Measurements from ENCODE around the gene RHBDF2.

The RHBDF2 gene

DNA sequence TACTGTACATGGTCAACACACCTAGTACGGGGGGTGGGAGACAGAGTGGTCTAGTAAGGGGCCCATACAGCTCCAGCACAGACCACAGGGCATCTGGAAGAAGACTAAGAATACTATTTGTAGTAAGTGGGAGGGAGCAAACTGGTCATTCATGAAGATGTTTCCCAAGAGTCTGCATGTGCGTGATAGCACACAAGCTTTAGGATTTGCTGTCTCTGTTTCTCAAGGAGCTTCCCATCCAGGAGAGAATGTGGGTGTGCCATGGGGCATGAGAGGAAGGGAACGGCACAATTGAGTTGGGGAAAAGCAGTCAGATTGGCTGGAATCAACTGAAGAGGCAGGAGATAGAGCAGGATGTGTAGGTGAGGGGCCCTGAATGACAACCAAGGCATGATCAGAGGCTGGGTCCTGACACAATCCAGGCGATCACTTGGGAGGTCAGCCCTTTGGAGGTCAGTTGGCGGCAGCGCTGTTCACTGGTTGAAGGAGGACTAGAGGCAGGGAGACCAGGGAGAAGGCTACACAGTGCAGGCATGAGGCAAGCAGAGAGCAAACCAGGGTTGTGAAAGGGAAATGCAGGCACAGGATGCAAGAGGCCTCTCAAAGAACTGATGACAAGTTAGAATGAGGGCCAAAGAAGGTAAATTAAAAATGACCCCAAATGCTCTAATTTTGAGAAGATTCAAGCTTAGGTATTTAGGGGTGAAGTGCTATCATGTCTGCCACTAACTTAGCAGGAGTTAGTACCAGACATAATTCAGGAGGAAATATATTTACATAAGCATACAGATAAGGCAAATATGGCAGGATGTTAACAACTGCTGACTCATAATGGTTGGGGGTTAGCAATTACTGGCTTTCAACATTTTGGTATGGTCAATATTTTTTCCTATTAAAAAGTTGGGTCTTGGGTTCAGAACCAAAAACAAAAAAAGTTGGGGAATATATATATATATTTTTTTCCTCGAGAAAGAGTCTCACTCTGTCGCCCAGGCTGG lies 58.6 kb downstream of the RHBDF2 start:
- Histone ChIP-seq H3K4me3 (ENCODE audit: insufficient read length, low read depth) (no peak overlapping the region), H3K27me3 (ENCODE audit: insufficient read depth, insufficient read length) (no peaks in the 10 kb centered on the region), H3K4me1 (ENCODE audit: insufficient read depth, insufficient read length) (peaks cover 30% of the 10 kb centered on the region), H3K36me3 (ENCODE audit: insufficient read depth, insufficient read length, low read length) (peaks cover 6% of the 10 kb centered on the region), H3K9me3 (ENCODE audit: insufficient read depth, low read length) (no peaks in the 10 kb centered on the region), H3K9ac (ENCODE audit: insufficient read length, low read depth) (no peak overlapping the region)
- no peak for DNase-seq (ENCODE audit: low read depth, low spot score)
- TF ChIP-seq YY1 (IDR thresholded peaks at IDR 0.05; ENCODE audit: insufficient read depth, insufficient read length) (no peak), SUZ12 (IDR thresholded peaks at IDR 0.05; ENCODE audit: extremely low read depth, insufficient read depth, insufficient read length) (no peak), ZNF274 (IDR thresholded peaks at IDR 0.05; ENCODE audit: low read depth, low read length) (no peak)

DNA sequence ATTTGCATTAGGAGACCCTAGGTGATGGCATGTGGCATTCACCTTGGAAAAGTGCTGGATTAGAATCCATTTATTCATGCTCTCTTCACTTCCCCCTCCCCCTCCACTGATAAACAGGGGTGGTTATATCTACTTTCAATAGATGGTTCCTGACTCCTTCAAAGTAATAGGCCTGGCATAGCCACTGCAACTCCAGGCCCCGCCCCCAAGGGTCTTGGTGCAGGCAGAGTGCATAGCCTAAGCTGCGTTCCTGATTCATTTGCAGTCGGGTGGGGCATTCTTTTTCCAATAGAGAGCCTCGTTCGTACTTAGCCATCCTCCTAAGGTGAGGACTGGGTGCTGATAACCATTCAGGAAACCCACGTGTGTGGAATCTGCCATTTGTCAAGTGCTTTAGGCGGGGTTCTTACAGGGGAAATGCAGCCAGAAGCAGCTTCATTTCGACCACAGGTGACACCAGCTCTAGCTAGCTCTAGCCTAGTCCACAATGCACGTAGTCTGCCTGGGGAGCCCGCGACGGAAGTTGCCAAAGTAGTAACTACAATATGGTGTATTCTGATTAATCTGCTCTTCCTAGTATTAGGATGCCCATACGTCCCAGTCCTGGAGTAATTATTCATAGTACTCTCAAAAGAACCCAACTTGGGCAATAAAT lies 59.4 kb downstream of the RHBDF2 start:
- H3K9me3 ChIP-seq (ENCODE audit: insufficient read depth, low read length): no peaks in the 10 kb centered on the region
- no peak for DNase-seq (ENCODE audit: low read depth, low spot score)
- no peak overlapping the region for H3K9ac ChIP-seq (ENCODE audit: insufficient read length, low read depth)
- no peaks in the 10 kb centered on the region for H3K27me3 ChIP-seq (ENCODE audit: insufficient read depth, insufficient read length)
- no peak for TF ChIP-seq YY1 (IDR thresholded peaks at IDR 0.05; ENCODE audit: insufficient read depth, insufficient read length)
- no peak for TF ChIP-seq SUZ12 (IDR thresholded peaks at IDR 0.05; ENCODE audit: extremely low read depth, insufficient read depth, insufficient read length)
- no peak for TF ChIP-seq ZNF274 (IDR thresholded peaks at IDR 0.05; ENCODE audit: low read depth, low read length)
- peaks cover 6% of the 10 kb centered on the region for H3K36me3 ChIP-seq (ENCODE audit: insufficient read depth, insufficient read length, low read length)
- peaks cover 28% of the 10 kb centered on the region for H3K4me1 ChIP-seq (ENCODE audit: insufficient read depth, insufficient read length)
- no peak overlapping the region for H3K4me3 ChIP-seq (ENCODE audit: insufficient read length, low read depth)

DNA sequence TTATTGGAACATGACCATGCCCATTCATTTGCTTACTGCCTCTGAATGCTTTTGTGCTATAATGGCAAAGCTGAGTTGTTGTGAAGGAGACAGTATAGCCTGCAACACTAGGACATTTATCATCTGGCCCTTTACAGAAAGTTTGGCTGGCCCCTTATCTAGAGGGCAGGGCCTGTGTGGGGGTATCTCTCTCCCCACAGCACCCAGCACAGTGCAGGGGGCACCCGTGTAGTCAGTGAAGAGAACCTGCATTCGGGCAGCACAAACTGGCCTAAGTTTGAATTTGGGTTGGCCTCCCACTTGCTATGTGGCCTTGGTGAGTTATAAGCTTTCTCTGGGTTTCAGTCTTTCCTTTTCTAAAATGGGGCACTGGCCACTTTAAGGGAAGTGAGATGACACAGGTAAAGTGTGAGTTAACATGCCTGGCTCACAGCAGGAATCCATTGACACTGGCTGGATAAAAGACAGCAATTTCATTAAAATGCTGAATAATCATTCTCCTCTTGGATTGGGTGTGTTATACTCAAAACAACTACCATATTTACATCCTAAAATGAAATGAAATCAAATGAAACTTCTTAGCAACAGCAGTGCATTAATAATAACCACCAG lies 60.4 kb downstream of the RHBDF2 start:
- Histone ChIP-seq H3K36me3 (ENCODE audit: insufficient read depth, insufficient read length, low read length) (peaks cover 6% of the 10 kb centered on the region), H3K9me3 (ENCODE audit: insufficient read depth, low read length) (no peaks in the 10 kb centered on the region), H3K9ac (ENCODE audit: insufficient read length, low read depth) (no peak overlapping the region), H3K4me3 (ENCODE audit: insufficient read length, low read depth) (no peak overlapping the region), H3K4me1 (ENCODE audit: insufficient read depth, insufficient read length) (peaks cover 27% of the 10 kb centered on the region), H3K27me3 (ENCODE audit: insufficient read depth, insufficient read length) (no peaks in the 10 kb centered on the region)
- TF ChIP-seq YY1 (IDR thresholded peaks at IDR 0.05; ENCODE audit: insufficient read depth, insufficient read length): no peak
- TF ChIP-seq ZNF274 (IDR thresholded peaks at IDR 0.05; ENCODE audit: low read depth, low read length): no peak
- no peak for TF ChIP-seq SUZ12 (IDR thresholded peaks at IDR 0.05; ENCODE audit: extremely low read depth, insufficient read depth, insufficient read length)
- no peak for DNase-seq (ENCODE audit: low read depth, low spot score)

DNA sequence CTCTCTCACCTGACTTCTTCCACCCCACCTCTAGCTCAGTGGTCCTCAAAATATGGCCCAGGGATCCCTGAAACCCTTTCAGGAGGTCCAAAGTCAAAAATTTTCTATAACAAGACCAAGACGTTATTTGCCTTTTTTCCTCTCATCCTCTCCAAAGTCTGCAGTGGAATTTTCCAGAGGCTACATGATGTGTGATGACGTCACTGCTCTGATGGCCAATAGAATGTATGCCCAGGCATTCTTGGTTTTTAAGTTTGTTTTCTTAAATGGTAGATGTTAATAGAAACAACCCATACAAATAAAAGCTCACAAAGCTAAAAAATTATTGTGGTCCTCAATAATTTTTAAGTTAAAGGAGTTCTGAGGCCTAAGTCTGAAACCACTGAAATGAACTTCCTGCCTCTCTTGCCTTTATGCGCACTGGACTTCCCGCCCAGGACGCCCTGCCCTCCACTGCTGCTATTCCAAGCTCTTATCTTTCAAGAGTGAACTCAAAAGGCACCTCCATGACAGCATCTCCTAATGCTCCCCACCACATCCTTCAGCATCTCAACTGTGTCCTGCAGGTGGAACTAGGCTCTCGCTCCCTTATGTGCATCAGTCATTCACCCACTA lies 61.8 kb downstream of the RHBDF2 start:
- Histone ChIP-seq H3K9ac (ENCODE audit: insufficient read length, low read depth) (no peak overlapping the region), H3K36me3 (ENCODE audit: insufficient read depth, insufficient read length, low read length) (peaks cover 7% of the 10 kb centered on the region), H3K4me3 (ENCODE audit: insufficient read length, low read depth) (no peak overlapping the region), H3K27me3 (ENCODE audit: insufficient read depth, insufficient read length) (no peaks in the 10 kb centered on the region), H3K9me3 (ENCODE audit: insufficient read depth, low read length) (no peaks in the 10 kb centered on the region), H3K4me1 (ENCODE audit: insufficient read depth, insufficient read length) (peaks cover 26% of the 10 kb centered on the region)
- TF ChIP-seq SUZ12 (IDR thresholded peaks at IDR 0.05; ENCODE audit: extremely low read depth, insufficient read depth, insufficient read length) (no peak), YY1 (IDR thresholded peaks at IDR 0.05; ENCODE audit: insufficient read depth, insufficient read length) (no peak), ZNF274 (IDR thresholded peaks at IDR 0.05; ENCODE audit: low read depth, low read length) (no peak)
- no peak for DNase-seq (ENCODE audit: low read depth, low spot score)

DNA sequence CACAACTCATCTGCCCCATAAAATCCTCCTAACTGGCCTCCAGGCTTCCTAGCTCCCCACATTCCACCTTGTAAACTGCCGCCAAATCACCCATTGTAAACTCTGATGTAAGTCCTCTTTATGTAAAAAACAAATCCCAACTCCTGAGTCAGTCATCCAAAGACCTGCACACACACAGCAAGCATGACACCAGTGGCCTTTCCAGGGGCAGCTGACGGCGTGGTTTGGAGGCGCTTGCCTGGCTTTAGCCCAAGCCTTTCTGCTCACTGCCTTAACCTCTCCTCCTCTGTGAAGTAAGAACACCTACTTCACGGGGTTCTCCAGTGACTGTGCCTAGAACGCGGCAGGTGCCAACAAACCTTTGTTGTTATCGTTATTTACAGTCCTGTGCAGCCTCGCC lies 62.3 kb downstream of the RHBDF2 start:
- no peak for DNase-seq (ENCODE audit: low read depth, low spot score)
- no peaks in the 10 kb centered on the region for H3K27me3 ChIP-seq (ENCODE audit: insufficient read depth, insufficient read length)
- no peaks in the 10 kb centered on the region for H3K9me3 ChIP-seq (ENCODE audit: insufficient read depth, low read length)
- peaks cover 11% of the 10 kb centered on the region for H3K36me3 ChIP-seq (ENCODE audit: insufficient read depth, insufficient read length, low read length)
- H3K9ac ChIP-seq (ENCODE audit: insufficient read length, low read depth): no peak overlapping the region
- H3K4me1 ChIP-seq (ENCODE audit: insufficient read depth, insufficient read length): peaks cover 25% of the 10 kb centered on the region
- no peak overlapping the region for H3K4me3 ChIP-seq (ENCODE audit: insufficient read length, low read depth)
- no peak for TF ChIP-seq YY1 (IDR thresholded peaks at IDR 0.05; ENCODE audit: insufficient read depth, insufficient read length)
- TF ChIP-seq ZNF274 (IDR thresholded peaks at IDR 0.05; ENCODE audit: low read depth, low read length): no peak
- TF ChIP-seq SUZ12 (IDR thresholded peaks at IDR 0.05; ENCODE audit: extremely low read depth, insufficient read depth, insufficient read length): no peak

DNA sequence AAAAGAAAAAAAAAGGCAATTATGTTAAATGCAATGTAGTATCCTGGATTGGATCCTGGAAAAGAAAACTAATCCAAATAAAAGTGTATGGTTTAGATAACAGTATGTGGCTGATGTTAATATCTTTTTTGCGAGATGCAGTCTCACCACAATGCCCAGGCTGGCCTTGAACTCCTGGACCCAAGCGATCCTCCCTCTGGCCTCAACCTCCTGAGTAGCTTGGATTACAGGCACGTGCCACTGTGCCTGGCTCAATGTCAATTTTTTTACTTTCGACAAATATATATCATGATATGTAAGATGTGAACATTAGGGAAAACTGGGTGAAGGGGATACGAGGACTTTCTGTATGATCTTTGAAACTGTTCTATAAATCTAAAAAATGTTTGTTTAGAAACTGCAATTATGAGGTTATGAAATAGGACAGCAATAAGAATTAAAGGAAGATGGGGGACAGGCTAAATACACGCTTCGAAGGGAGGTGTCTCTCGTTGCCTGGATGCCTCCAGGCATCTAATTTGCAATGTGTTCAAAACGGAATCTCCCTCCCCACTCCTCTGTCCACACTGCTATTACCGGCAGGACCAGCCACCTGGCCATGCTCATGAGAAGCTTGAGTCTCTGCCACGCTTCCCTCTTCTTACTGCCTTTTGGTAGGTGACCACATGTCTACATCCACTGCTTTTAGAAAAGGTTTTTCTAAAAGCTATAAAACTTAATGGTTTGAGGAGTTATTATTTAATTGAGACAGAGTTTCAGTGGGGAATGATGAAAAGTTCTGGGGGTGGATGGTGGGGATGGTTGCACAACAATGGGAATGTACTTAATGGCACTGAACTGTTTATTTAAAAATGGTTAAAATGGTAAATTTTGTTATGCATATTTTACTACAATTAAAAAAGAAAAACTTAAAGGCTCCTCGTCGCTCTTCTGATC lies 63.5 kb downstream of the RHBDF2 start:
- Histone ChIP-seq H3K36me3 (ENCODE audit: insufficient read depth, insufficient read length, low read length) (peaks cover 11% of the 10 kb centered on the region), H3K27me3 (ENCODE audit: insufficient read depth, insufficient read length) (no peaks in the 10 kb centered on the region), H3K9ac (ENCODE audit: insufficient read length, low read depth) (no peak overlapping the region), H3K9me3 (ENCODE audit: insufficient read depth, low read length) (no peaks in the 10 kb centered on the region), H3K4me3 (ENCODE audit: insufficient read length, low read depth) (no peak overlapping the region), H3K4me1 (ENCODE audit: insufficient read depth, insufficient read length) (peaks cover 25% of the 10 kb centered on the region)
- DNase-seq (ENCODE audit: low read depth, low spot score): no peak
- TF ChIP-seq SUZ12 (IDR thresholded peaks at IDR 0.05; ENCODE audit: extremely low read depth, insufficient read depth, insufficient read length): no peak
- TF ChIP-seq ZNF274 (IDR thresholded peaks at IDR 0.05; ENCODE audit: low read depth, low read length): no peak
- no peak for TF ChIP-seq YY1 (IDR thresholded peaks at IDR 0.05; ENCODE audit: insufficient read depth, insufficient read length)
